GM12891 (cell line): ENCODE results near the gene TUBE1.

Source experiments
- PAX5 ChIP-seq: IDR thresholded peaks from 2 replicates; pipeline ENCODE4 v1.6.1; 2011; ENCODE audit warnings: low read length, moderate library complexity, mild to moderate bottlenecking; ENCODE audit not compliant: insufficient read depth, severe bottlenecking
- POLR2AphosphoS5 ChIP-seq: IDR thresholded peaks from 2 replicates; pipeline ENCODE4 v1.6.1; 2011; ENCODE audit warnings: low read depth, low read length, control low read depth

- no peak for TF ChIP-seq POLR2AphosphoS5
- TF ChIP-seq PAX5, result no peak
Measured at GRCh38 chr6:112029045-112029822, 58.0 kb downstream of the TUBE1 start.
